ENCODE data around the gene LRIG1. TPM values are rescaled to one million over a fixed set of nuclear protein-coding genes. Genes with fewer than 3 reads are reported as not detected.

Gene LRIG1
- total and polyA plus RNA-seq, 9 of the 15 experiments (the other 6 are each of a cell fraction or from before 2014, with no cell fraction given), result 0.05 to 0.38 (median 0.13) TPM; not detected in 3

GRCh38 chr3:66372681-66373350 is 128.0 kb downstream of the LRIG1 start:
- DNase-seq (ENCODE audit: extremely low read depth in 1 of 4, low spot score in 3 of 4) (peak in 1 of 4 experiments; percentile 4), ATAC-seq (no peak), FAIRE-seq (no peak)
- ChIA-PET POLR2A (interaction anchor here (0.6 to 0.7 kb wide), 3 partner anchors 10 to 108 kb away, joined by 3 to 5 read pairs (median 3); no protein-coding TSS in a partner anchor), CTCF (ENCODE audit: low intra/inter-chr PET ratio) (interaction anchor here (1.1 kb wide), 1 partner anchor 119 kb away, joined by 4 read pairs; no protein-coding TSS in a partner anchor)
- H3K9ac ChIP-seq (ENCODE audit: insufficient read depth in 1 of 2, low read depth in 2 of 2, low read length in 2 of 2), result no peak overlapping the region
- no peaks in the 10 kb centered on the region for H3K79me2 ChIP-seq (ENCODE audit: control insufficient read depth, insufficient read depth, low read length)
- H3K4me1 ChIP-seq (replicated peaks in 1 of 2; ENCODE audit: control insufficient read depth in 2 of 2, insufficient read depth in 2 of 2, low read length in 2 of 2), result peaks cover 0 to 4% of the 10 kb centered on the region in 2 experiments; a peak in 2 of 5 replicates
- TF ChIP-seq CCAR2 (IDR thresholded peaks at IDR 0.05; ENCODE audit: low read depth, low read length), result no peak
- TF ChIP-seq CTCF (IDR thresholded peaks at IDR 0.05 in 2 of 3, conservative IDR thresholded peaks at IDR 0.05 in 1 of 3; ENCODE audit: insufficient read depth in 2 of 3, low read depth in 1 of 3, low read length in 3 of 3), result peak in 1 of 3 experiments; percentile 29; a peak in 2 of 6 replicates
- peak in 1 of 2 experiments; percentile 51; a peak in 2 of 4 replicates for TF ChIP-seq RAD21 (CRISPR knock-in tag; conservative IDR thresholded peaks at IDR 0.05 in 1 of 2, IDR thresholded peaks at IDR 0.05 in 1 of 2)
- no peak for TF ChIP-seq ZNF695 (CRISPR knock-in tag; IDR thresholded peaks at IDR 0.05)
- no peak for TF ChIP-seq KHSRP (IDR thresholded peaks at IDR 0.05)
- TF ChIP-seq MIER1 (IDR thresholded peaks at IDR 0.05; ENCODE audit: low read depth), result no peak
- no peak for TF ChIP-seq PREB (CRISPR knock-in tag; IDR thresholded peaks at IDR 0.05)
- in situ Hi-C loops (cut with MboI) (no loop called here), intact Hi-C loops (cut with micrococcal nuclease) (no loop called here)
- WGBS (ENCODE audit: insufficient coverage, low coverage, missing lambda C conversion rate), result 85% methylated on average over 13 of the region's 18 CpGs
- H3K36me3 ChIP-seq (ENCODE audit: control insufficient read depth, insufficient read depth, low read length), result peaks cover 3% of the 10 kb centered on the region; the same call in 1 of the 3 replicates
- no peak overlapping the region for H3K27ac ChIP-seq (ENCODE audit: extremely low read depth, low read depth, low read length)
- H3K9me3 ChIP-seq (replicated peaks; ENCODE audit: control insufficient read depth, insufficient read depth, low read depth, low read length), result no peaks in the 10 kb centered on the region
- H2AFZ ChIP-seq (ENCODE audit: low read depth, low read length), result no peak overlapping the region
- H3K9me1 ChIP-seq (ENCODE audit: control insufficient read depth, insufficient read depth, low read length), result no peaks in the 10 kb centered on the region
- no peaks in the 10 kb centered on the region for H3K27me3 ChIP-seq (ENCODE audit: control insufficient read depth in 2 of 2, insufficient read depth in 2 of 2, low read length in 2 of 2)
- no peak overlapping the region for H3K4me3 ChIP-seq
- H4K20me1 ChIP-seq (replicated peaks; ENCODE audit: control insufficient read depth, insufficient read depth, low read length), result no peaks in the 10 kb centered on the region
- no TSS peak for BruUV-seq (replicated peaks)
- no peak overlapping the region for H3K4me2 ChIP-seq (ENCODE audit: insufficient read depth, low read length)
